Measurements from ENCODE around the gene TMEM86B. TPM values are rescaled to one million over a fixed set of nuclear protein-coding genes. Genes with fewer than 3 reads are reported as not detected.

TMEM86B gene
- total RNA-seq, 1 donor from 2014 or later = 4.8 TPM

DNA sequence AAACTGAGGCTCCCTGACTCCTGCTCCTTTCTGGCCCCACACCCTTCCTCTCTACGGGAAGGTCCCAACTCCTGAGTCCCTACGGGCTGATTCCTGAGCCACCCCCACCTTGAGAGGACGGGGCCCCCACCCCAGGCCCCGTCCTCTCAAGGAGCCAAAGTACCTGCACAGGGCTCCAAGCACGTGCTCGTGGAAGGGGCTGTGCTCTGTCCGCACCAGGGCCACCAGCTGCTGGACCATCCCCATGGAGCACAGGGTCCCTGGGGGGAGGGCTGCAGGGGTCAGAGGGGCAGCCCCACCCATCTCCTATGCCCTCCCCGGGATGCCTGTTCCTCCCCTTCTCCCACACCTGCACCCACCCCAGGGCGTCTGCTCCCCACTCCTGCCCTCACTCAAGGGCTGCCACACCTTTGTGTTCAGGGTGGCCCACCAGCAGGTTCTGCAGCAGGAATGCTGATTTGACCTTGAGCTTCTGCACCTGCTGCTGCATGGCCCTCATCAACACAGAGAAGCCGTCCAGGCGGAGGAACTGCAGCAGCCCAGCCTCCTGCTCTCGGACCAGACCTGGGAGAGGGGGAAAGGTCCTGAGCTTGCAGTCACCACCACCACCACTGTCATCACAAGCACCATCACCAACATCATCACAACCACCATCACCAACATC lies 37.3 kb upstream of the TMEM86B start:
- no peak overlapping the region for H3K4me3 ChIP-seq
- no peak for DNase-seq
- TF ChIP-seq, protein P1, sequence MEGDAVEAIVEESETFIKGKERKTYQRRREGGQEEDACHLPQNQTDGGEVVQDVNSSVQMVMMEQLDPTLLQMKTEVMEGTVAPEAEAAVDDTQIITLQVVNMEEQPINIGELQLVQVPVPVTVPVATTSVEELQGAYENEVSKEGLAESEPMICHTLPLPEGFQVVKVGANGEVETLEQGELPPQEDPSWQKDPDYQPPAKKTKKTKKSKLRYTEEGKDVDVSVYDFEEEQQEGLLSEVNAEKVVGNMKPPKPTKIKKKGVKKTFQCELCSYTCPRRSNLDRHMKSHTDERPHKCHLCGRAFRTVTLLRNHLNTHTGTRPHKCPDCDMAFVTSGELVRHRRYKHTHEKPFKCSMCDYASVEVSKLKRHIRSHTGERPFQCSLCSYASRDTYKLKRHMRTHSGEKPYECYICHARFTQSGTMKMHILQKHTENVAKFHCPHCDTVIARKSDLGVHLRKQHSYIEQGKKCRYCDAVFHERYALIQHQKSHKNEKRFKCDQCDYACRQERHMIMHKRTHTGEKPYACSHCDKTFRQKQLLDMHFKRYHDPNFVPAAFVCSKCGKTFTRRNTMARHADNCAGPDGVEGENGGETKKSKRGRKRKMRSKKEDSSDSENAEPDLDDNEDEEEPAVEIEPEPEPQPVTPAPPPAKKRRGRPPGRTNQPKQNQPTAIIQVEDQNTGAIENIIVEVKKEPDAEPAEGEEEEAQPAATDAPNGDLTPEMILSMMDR (IDR thresholded peaks at IDR 0.05) = no peak
- H3K9me3 ChIP-seq = no peaks in the 10 kb centered on the region
- no peaks in the 10 kb centered on the region for H3K4me1 ChIP-seq
- no peak overlapping the region for H3K27ac ChIP-seq
- H3K36me3 ChIP-seq = peaks cover 10% of the 10 kb centered on the region
- intact Hi-C loops (cut with DNase I) = no loop called here
- ATAC-seq = no peak
- H3K27me3 ChIP-seq (ENCODE audit: low read depth) = no peaks in the 10 kb centered on the region

- Histone ChIP-seq H3K27me3 (ENCODE audit: low read depth) (no peaks in the 10 kb centered on the region), H3K27ac (no peak overlapping the region), H3K4me3 (no peak overlapping the region), H3K9me3 (no peaks in the 10 kb centered on the region), H3K4me1 (peaks cover 1% of the 10 kb centered on the region), H3K36me3 (peaks cover 10% of the 10 kb centered on the region)
- TF ChIP-seq, protein P1 (IDR thresholded peaks at IDR 0.05) = no peak
- intact Hi-C loops (cut with DNase I) = no loop called here
- DNase-seq = no peak
- no peak for ATAC-seq
Measured at GRCh38 chr19:55265173-55265572, 36.6 kb upstream of the TMEM86B start.

- Histone ChIP-seq H3K4me3 (no peak overlapping the region), H3K27ac (no peak overlapping the region), H3K36me3 (peaks cover 10% of the 10 kb centered on the region), H3K4me1 (peaks cover 8% of the 10 kb centered on the region), H3K9me3 (no peaks in the 10 kb centered on the region), H3K27me3 (ENCODE audit: low read depth) (no peaks in the 10 kb centered on the region)
- TF ChIP-seq, protein P1 (IDR thresholded peaks at IDR 0.05) = no peak
- intact Hi-C loops (cut with DNase I) = no loop called here
- DNase-seq = no peak
- no peak for ATAC-seq
Measured at GRCh38 chr19:55264531-55264930, 36.0 kb upstream of the TMEM86B start.

GRCh38 chr19:55262359-55262758 lies 33.8 kb upstream of the TMEM86B start:
- Histone ChIP-seq H3K4me1 (peaks cover 15% of the 10 kb centered on the region), H3K36me3 (peaks cover 4% of the 10 kb centered on the region), H3K9me3 (no peaks in the 10 kb centered on the region), H3K27me3 (ENCODE audit: low read depth) (no peaks in the 10 kb centered on the region), H3K4me3 (no peak overlapping the region), H3K27ac (no peak overlapping the region)
- DNase-seq (no peak), ATAC-seq (no peak)
- intact Hi-C loops (cut with DNase I) = no loop called here
- TF ChIP-seq, protein P1 (IDR thresholded peaks at IDR 0.05) = no peak

- peaks cover 22% of the 10 kb centered on the region for H3K4me1 ChIP-seq
- H3K4me3 ChIP-seq = no peak overlapping the region
- H3K9me3 ChIP-seq = no peaks in the 10 kb centered on the region
- DNase-seq (no peak), ATAC-seq (no peak)
- TF ChIP-seq, protein P1 (IDR thresholded peaks at IDR 0.05) = no peak
- peaks cover 4% of the 10 kb centered on the region for H3K36me3 ChIP-seq
- no peaks in the 10 kb centered on the region for H3K27me3 ChIP-seq (ENCODE audit: low read depth)
- intact Hi-C loops (cut with DNase I) = no loop called here
- H3K27ac ChIP-seq = no peak overlapping the region
Measured at GRCh38 chr19:55261671-55262126, 33.1 kb upstream of the TMEM86B start.

Measured in lower lobe of right lung (tissue), 2 donors.